Effector CD4-positive, alpha-beta T cell (primary cell): ENCODE data around the gene PRKAG3.

ENCODE experiments used
- DNase-seq: peaks from one replicate; pipeline ENCODE4 v3.0.0-alpha.2; 2020

PRKAG3 gene

GRCh38 chr2:218837495-218837894 is 5.9 kb upstream of the PRKAG3 start:
- no peak for DNase-seq

DNA sequence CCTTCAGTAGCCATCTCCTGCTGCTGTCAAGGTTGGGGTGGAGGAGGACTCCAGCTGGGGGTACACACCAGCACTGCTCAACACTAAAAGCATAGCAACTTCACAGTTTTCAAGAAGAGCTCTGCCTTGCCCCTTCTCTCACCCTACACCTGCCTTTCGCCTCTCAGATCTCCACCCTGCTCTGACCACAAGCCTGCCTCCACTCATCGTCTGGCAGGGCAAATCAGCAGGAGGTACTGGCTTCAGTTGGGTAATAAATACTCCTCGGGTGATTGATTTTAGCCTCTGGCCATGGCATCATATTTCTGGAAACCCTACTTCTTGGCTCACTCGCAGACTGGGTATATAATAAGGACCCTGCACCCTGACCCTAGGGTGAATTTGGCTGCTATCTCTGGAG is 3.1 kb upstream of the PRKAG3 start:
- DNase-seq = no peak

DNA sequence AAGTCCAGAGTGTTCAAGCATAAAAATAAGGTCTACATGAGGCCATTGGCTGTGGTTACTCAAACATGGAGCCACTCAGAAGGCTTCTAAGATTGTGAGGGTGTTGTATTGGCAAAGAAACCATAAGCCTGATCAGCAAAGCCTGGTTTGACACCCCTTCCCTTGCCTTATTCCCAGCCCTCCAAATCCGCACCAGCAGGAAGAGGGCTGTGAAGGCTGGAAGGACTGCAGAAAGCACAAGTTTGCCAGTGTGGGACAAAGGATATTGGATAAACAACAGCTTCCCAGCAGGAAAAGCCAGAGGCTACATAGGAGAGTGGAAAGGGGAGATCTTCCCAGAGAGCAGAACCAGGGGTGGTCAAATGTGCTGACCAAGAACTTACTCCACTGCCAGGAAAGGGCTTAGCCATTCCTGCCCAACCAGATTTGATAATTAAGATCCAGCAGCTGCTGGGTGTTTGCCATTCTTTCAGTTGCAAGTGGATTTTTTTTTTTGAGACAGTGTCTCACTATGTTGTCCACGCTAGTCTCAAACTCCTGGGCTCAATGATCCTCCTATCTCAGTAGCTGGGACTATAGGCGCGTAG is 1.5 kb upstream of the PRKAG3 start:
- DNase-seq = no peak

GRCh38 chr2:218832520-218832919 is 917 bp upstream of the PRKAG3 start:
- DNase-seq = no peak

- no peak for DNase-seq
Observed at GRCh38 chr2:218832081-218832480, 478 bp upstream of the PRKAG3 start.

DNA sequence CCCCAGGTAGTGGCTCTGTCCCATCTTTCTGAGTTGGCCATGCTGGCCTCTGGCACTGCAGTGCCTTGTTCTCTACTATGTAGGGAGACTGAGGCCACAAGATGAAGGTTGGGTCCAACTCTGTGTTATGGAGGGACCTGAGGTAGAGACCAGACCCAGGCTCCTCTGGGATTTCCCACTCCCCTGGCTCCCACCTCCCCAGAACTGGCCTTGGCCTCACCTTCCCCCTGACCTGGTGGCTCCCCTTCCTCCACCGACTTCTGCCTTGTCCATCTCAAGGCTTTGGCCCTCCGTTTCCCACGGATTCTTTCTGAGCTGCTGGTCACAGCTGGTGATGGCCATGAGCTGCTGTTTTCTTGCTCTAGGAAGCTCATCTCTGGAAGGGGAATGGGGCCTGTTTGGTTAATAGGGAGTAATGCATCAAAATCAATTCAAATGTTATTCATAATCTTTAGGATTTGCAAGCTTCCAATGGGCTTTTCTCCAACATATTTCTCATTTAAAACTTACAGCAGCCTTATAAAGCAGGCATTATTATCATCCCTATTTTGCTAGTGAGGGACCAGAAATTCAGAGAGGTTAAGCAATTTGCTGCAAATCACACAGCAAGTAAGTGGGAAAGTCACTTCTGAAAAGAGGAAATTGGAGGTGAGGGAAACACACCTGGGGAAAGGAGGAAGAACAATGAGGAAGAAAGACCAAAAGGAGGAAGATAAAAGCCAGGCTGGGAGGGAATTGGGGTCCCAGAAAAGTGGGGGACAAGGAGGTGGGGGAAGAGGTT is 887 bp downstream of the PRKAG3 start:
- DNase-seq = no peak

DNA sequence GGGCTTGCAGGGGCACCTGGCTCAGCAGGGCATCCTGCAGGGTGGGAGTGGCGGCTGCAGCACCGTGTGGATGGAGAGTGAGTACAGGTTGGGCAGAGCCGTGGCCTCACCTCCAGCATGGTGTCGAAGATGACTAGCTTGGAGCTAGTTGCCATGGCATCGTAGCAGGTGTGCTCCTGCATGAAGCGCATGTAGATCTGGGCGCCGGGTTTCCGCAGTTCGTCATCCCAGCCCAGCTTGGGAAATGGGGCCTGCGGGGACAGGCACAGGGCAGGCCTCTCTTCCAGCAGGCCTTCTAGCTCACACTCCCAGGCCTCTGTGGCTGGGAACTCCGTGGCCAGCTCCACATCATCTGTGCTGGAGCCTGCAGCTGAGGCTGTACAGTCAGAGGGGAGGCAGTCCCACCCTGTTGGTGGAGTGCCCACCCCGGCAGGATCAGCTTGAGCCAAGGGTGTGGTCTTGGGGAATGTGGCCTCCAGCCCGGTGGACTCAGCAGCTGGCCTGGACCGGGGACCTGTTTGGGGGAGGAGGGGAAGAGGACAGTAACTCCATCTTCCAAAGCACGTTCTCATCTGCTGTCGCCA is 1.6 kb downstream of the PRKAG3 start:
- DNase-seq = no peak

DNA sequence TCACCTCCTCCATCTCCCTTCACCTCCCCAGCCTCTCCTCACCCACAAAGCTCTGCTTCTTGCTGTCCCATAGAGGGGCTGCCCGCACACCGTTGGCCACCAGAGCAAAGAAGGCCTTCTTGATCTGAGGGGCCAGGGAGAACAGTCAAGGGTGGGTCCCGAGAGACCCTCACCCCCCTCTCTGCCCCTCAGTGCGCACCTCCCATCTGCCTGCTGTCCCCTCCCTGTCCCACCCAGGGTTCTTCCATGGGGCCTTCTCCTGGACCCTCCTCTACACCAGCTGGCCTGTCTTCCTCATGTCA is 3.2 kb downstream of the PRKAG3 start:
- DNase-seq = no peak

- no peak for DNase-seq
Observed at GRCh38 chr2:218827701-218828476, 3.7 kb downstream of the PRKAG3 start.

DNA sequence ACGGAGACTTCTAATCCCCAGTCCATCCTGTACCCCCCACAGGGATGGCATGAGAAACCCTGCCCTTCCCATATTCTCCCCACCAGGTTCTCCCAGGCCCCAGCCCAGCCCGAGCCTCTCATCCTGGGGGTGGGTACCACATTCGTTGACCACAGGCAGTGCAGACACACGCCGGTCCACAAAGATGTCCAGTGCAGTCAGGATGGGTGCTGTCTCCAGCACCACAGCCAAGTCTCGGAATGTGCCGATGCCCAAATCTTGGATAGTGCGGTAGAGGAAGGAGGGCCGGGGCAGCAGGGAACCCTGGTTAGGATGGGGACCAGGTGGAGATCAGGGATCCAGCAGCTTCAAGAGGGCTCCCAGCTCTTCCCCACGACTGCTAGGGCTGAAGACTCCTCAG is 4.8 kb downstream of the PRKAG3 start:
- DNase-seq = no peak

DNA sequence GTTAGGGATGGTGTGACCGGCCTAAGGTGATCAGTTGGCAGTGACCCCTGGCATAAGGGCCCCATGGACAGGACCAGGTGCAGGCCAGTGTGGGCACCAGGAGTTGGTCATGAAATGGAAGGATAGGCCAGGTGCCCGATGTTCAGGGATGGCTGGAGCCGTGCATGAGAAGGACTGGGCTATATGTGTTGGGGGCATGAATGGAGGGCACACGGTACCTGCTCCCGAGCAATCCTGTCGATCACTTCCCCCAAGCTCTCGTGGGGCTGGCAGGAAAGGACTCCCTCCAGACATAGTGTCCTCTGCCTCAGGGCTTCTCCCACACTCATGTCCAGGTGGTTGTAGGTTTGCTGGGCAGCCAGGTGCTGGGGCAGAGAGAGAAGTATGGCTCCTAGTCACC is 7.6 kb downstream of the PRKAG3 start:
- no peak for DNase-seq

GRCh38 chr2:218823196-218823855 is 8.3 kb downstream of the PRKAG3 start:
- no peak for DNase-seq

- DNase-seq = no peak
Observed at GRCh38 chr2:218822622-218823021, 9.0 kb downstream of the PRKAG3 start.

GRCh38 chr2:218821605-218822211 is 9.9 kb downstream of the PRKAG3 start:
- no peak for DNase-seq

DNA sequence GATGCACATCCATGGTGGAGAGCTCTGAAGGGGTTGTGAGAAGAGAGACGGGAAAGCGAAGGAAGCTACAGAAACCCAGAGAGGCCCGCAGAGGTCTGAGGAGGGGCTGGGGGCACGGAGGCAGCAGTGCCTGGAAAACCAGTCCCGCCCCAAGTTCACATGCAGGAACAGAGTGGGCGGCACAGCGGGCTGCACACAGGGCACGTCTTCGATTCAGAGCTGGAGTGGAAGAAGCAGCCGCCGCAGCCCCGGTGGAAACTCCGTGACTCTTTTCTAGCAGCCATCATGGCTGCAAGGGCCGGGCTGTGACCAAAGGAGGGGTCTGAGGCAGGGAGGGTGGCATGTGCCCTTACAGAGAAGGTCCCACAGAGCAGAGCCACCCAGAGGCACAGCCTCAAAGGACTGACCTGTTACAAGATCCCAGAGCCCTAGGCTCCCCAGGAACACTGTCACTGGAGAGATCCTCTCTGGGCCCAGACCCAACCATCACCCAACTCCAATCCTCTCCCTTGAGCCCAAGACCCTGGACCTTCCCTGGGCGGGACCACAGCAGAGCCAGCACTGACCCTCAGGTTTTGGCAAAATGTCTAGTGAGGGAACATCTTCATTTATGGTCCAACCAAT is 10.7 kb downstream of the PRKAG3 start:
- no peak for DNase-seq

DNA sequence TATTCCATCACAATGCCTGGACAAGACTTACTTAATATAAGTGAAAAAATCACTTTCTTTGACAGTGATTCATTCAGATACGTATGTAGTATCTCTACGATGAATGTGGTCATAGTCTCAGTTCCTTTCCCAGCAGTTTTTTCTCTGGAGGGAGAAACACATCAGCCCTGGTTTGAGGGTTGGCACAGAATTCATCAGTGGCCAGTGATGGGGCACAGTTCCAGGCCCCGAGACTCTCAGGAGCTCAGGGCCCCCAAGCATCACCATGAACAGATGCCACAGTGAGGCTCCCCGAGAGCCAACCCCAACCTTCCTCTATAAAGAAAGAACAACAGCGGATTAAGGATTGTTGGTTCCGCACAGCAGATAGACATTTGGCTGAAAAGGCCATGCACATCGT is 12.5 kb downstream of the PRKAG3 start:
- DNase-seq = no peak

GRCh38 chr2:218816561-218817011 is 15.0 kb downstream of the PRKAG3 start:
- no peak for DNase-seq

- no peak for DNase-seq
Observed at GRCh38 chr2:218815649-218816048, 16.0 kb downstream of the PRKAG3 start.

- DNase-seq = no peak
Observed at GRCh38 chr2:218815244-218815637, 16.4 kb downstream of the PRKAG3 start.

DNA sequence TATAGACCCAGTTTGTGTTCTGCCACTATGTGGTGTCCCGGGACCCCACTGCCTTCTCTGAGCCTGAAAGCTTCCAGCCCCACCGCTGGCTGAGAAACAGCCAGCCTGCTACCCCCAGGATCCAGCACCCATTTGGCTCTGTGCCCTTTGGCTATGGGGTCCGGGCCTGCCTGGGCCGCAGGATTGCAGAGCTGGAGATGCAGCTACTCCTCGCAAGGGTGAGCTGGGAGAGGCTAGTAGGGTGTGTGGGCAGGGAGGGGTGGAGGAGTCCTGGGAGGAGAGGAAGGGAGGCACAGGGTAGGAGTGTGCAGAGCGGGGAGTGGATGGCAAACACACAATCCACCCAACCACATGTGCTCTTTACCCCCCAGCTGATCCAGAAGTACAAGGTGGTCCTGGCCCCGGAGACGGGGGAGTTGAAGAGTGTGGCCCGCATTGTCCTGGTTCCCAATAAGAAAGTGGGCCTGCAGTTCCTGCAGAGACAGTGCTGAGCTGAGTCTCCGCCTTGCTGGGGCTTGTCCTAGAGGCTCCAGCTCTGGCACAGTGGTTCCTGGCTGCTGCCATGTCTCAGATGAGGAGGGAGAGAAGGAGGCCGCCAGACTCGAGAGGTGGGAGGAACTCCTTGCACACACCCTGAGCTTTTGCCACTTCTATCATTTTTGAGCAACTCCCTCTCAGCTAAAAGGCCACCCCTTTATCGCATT is 16.9 kb downstream of the PRKAG3 start:
- DNase-seq = no peak

DNA sequence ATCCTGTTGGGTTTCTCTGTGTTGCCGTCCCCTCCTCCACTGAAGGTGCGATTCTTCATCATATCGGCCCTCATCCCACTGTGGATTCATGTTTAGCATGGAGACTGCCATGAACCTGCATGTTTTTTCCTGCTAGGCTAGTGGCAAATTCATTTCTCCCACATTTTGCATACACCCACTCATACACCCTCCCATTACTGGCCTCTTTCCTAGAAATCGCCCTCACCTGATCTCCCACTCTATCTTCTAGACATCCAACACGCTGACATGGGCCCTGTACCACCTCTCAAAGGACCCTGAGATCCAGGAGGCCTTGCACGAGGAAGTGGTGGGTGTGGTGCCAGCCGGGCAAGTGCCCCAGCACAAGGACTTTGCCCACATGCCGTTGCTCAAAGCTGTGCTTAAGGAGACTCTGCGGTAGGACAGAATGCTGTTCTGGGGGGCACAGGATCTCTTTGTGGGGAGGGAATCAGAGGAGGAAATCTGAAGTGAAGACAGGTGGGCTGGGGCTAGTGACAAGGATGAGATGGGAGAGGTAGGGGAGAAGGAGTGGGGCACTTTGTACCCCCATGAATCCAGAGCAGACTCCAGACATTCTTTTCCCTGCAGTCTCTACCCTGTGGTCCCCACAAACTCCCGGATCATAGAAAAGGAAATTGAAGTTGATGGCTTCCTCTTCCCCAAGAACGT is 17.7 kb downstream of the PRKAG3 start:
- DNase-seq = no peak
